Adrenal gland (tissue), 5 donors: ENCODE measurements around the gene WNT7A.

Experiments
- CTCF ChIP-seq, 6 experiments: fragments of 450-650 bp in 4 of 6; fragments of 200-600 bp in 2 of 6; sonication (generic) in 1 of 6; IDR thresholded peaks; 1 replicate in 5 of 6; 2 replicates in 1 of 6; pipeline versions ENCODE4 v1.5.1 to v1.8.0; 2016 to 2021; ENCODE audit warnings: antibody characterized with exemption in 6 of 6, mild to moderate bottlenecking in 2 of 6, moderate library complexity in 1 of 6
- POLR2A ChIP-seq, 2 donors: fragments of 450-650 bp; IDR thresholded peaks; one replicate each; pipeline ENCODE4 v1.6.1; 2017; ENCODE audit warnings: antibody characterized with exemption in 2 of 2, mild to moderate bottlenecking in 2 of 2, moderate library complexity in 1 of 2
- donor health status: DM: no; HTN: no; CAD: no.

DNA sequence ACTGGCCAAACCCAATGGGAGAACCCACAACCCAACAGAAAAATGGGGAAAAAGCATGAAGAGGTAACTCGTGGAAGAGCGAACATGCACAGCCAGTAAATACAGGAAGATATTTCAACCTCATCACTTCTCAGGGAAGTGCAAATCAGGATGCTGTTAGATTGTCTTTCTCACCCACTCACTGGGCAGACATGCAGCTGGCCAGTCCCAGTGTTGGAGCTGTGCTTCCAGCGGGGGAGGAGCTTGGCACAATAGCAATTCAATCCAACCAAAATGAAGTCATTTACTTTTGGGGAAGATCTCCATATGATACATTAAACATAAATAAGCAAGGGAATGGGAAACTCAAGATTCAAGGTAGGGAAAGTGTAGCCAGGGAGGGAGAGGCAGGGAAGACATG lies 12.1 kb downstream of the WNT7A start:
- no peak for TF ChIP-seq CTCF (IDR thresholded peaks at IDR 0.05)
- TF ChIP-seq POLR2A (IDR thresholded peaks at IDR 0.05) = no peak
